SW 1271 (cell line): ENCODE measurements around the gene CRYBB2.
"Not testable (repeated sequence)": the region's sequence is repeated elsewhere in the genome, so short reads cannot be mapped to it uniquely, and the experiment has no call there.

Experiments
- DNase-seq, 2 experiments: peaks; one replicate each; lab custom pipeline; 2025; lab: John Stamatoyannopoulos, UW

CRYBB2 gene

DNA sequence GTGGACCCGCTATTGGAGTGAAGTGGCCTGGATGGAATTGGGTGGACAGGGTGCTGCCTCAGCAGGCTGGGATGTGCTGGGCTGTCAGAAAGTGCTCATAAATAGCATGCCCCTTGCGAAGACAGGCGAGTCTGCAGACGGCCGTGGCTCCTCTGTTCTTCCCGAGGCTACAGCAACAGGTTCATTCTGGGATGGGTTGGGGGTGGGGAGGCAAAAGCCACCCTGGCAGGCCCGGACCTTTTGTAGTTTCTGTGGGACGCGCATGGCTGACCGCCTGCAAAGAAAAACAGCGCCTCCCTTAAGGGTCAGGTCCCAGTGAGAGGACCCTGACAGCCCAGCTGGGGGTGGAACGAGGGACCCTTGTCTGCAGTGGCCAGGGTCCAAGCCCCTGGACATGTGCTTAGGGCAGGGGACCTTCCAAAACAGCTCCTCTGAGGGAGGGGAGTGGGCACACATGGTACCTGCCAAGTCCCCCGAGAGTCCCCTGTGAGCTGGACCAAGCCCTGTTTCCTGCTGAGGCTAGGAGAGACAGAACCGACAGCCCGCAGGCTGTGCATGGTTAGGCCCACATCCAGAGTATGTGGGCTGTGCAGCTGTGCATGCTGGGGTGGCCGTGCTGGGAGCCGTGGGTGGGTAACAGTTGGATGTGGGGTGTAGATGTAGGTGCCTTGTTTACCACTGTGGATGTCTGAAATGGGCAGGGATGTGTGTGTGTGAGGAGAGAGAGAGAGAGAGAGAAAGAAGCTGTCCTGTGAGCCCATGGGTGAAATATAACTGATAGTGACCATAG, 19.5 kb upstream of the CRYBB2 start, which contains the start of gene CRYBB3:
Gene CRYBB3 (plus strand): TSS at position 128 of the 790 bp plus-strand sequence. CDS start 1,539 bp downstream, outside the sequence.
- DNase-seq: no peak

DNA sequence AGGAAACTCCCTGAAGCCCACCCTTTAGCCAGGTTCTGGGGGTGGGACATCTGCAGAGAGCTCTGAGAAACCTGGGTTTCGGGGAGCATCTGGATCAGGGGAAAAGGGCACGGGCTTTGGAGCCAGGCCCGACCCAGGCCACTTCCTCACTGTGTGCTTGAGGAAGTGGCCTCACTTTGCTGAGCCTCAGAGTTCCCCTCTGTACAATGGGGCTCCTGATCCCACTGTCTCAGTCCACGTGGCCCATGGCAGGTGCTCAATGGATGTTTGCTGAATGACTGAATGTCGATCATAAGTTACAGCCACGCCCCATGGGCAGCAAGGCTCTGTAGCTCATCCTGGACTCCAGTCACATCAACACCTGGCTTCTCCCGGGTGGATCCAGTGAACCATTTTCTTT, 18.5 kb upstream of the CRYBB2 start:
- DNase-seq: no peak

DNA sequence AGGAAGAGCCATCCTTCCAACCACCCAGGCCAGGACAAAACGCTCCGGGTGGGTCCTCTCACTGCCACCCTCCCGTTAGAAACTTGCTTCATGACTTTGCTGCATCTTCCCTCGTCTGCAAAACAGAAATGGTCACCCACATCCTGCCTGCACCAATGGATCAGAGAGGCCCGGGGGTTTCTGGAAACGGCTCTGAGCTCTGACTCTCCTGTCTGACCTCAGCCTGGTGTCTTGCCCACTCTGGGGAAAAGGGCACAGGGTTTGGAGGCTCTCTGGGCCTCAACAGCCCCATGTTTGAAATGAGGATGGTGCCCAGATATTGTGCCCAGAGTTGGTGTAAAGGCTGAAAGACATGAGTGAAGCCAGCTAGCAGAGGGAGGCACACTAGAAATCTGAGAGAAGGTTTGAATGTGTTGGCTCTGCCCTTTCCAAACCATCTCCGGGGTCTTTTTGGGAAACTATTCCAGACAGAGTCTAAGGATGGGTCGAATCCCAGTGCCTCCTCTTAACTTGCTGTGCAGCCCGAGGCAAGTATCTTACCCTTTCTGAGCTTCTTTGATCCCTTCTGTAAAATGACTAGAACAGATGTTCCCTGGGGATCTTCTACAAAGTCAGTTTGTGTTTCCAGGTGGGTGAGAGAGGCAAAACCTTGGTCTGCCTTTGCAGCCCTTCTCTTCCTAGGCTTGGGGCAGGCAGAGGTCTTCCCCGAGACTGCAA, 17.7 kb upstream of the CRYBB2 start:
- no peak for DNase-seq

DNA sequence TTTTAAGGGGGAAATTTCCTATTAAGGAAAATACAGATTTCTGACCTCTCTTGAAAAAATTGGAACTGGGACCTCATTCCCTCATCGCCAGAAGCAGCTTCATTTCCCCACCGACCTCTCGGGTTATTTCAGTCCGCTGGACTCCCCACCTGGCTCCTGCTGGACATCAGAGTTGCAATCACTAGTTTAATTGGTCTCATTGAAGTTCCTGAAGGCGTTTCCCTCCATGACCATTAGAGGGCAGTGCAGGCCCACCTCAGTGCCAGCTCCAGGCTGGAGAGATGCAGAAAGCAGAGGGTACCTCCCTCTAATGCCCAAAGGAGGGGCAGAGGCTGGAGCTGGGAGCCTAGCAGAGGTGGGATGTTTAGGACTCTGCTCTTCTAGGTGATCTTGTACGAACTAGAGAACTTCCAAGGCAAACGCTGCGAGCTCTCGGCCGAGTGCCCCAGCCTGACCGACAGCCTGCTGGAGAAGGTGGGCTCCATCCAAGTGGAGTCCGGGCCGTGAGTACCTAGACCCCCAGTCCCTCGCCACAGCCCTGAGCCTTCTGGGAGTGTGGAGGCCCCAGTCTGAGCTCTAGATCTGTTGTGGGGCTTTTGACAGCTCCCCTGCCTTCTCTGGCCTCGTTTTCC, 17.0 kb upstream of the CRYBB2 start:
- DNase-seq: peak in 1 of 2 experiments; percentile 45

DNA sequence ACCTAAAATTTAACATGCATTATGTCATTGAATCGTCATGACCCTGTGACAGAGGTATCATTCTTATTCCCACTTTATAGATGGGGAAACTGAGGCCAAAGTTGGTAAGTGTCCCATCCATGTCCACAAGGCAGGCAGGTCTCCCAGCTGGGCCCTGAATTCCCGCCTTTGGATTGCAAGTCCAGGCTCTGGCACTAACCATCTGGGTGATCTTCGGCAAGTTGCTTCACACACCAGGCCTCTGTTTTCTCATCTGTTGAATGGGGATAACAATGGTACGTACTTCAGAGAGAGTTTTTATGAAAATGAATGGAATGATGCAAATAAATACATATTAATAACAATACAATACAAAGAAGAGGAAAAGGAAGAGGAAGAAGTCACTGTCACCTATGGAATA, 16.4 kb upstream of the CRYBB2 start:
- DNase-seq: no peak

DNA sequence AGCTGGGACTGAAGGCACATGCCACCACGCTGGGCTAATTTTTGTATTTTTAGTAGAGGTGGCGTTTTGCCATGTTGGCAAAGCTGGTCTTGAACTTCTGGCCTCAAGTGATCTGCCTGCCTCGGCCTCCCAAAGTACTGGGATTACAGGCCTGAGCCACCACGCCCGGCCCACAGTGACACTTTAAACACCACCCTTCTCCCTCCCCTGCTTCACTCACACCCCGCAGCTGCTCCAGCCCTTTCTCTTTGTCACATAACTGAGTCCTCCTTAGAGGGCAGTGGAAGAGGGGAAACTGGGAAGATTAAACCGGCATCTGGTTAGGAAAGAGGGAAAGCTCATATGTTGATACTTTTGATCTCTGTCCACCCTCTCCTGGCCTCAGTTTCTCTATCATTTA, 14.9 kb upstream of the CRYBB2 start:
- DNase-seq: not testable (repeated sequence)

DNA sequence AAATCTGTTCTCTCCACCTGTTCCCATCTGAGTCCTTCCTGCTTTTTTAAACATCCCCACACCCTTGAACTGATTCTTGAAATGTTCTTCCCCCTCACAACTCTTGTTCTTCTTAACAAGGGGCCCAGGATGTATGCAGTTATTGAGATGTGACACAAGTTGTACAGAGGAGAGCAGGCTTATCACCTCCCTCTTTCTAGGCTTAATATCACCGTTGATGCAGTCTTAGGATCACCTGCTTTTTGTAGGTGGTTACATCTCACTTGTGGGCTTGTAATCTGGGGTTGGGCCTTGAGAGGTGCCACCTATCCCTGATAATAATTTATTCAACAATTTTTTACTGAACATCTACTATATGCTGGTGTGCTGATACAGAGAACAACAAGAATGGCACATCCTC, 13.6 kb upstream of the CRYBB2 start:
- DNase-seq: no peak

DNA sequence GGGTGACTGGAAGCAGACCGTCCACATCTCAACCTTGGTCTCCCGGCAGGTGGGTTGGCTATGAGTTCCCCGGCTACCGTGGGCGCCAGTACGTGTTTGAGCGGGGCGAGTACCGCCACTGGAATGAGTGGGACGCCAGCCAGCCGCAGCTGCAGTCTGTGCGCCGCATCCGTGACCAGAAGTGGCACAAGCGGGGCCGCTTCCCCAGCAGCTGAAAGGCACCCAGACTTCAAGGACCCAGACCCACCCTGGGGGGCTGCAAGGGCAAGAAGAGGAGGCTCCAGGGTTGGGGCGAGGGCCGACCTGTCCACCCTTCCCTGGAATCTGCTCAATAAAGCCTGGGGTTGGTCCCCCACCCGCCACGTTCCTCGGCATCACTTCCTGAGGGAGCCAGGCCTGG, 12.4 kb upstream of the CRYBB2 start:
- DNase-seq: no peak

DNA sequence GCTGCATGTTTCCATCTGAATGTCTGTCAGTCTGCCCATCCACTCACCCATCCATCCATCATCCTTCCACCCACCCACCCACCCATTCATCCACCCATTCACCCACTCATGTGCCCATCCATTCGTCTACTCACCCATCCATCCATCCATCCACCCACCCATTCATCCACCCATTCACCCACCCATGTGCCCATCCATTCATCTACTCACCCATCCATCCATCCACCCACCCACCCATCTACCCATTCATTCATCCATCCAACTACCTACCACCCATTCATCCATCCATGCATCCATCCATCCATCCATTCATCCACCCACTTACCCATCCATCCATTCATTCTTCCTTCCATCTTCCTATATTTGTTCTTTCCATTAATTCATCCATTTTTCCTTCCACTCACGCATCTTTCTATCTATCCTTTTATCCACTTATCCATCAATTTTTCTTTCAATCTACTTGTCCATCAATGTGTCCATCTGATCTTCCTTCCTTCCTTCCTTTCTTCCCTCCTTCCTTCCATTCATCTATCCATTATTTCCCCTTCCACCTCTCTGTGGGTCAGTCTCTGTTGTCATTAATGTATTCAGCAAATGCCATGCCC, 11.8 kb upstream of the CRYBB2 start:
- DNase-seq: no peak

DNA sequence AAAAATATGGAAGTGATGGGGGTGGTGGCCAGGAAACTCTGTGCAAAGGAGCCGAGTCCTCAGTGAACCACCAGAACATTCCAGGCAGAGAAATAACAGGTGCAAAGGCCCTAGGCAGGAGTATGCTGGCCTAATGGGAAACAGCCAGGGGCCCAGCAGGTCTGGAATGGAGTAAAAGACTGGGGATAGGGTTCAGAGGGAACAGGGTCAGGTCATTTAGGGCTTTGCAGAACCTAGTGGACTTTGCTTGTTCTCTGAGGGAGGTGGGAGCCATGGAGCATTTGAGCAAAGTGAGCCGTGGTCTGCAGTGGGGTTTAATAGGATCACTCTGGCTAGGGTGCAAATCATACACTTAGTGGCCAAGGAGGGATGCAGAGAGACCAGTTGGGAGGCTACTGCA, 11.1 kb upstream of the CRYBB2 start:
- DNase-seq: no peak

DNA sequence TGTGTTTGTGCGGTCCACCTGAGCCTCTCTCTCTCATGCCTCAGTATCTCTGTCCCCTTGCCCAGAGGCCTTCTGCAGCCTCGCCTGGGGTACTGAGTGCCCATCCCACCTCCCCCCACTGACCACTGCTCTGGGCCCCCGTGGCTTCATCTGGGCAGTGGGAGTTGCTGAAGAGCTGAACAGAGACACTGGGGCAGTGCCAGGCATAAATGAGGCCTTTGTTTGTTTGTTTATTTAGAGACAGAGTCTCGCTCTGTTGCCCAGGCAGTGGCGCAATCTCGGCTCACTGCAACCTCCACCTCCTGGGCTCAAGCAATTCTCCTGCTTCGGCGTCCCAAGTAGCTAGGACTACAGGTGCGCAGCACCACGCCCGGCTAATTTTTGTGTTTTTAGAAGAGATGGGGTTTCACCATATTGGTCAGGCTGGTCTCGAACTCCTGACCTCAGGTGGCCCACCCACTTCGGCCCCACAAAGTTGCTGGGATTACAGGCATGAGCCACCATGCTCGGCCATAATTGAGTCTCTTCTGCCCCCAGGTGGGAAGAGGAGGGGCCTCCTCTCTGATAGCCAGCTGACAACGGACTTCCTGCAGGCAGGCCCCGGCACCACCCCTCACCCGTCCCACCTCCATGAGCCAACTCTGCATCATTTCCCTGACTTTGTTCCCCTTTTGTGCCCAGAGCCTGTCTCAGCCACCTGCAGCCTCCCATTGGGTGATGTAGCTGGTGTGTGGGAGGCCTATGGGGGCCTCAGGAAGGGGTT, 10.5 kb upstream of the CRYBB2 start:
- DNase-seq: no peak

DNA sequence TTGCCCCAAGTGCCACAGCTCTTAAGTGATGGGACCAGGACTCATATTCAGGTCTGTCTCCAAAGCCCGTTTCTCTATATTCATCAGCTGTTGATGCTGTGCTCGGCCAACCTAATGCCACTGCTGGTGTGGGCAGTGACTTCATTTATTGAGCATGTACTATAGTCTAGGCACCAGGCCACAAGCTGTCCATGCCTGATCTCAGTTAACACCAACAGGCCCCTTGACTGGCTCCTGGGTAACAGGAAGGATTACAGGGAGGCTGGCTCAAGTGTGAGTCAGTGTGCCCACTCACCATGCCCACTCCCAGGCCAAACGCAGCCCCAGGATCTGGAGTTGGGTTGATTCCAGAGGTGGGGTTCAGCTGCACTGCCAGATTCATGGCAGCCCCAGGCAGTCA, 8.6 kb upstream of the CRYBB2 start:
- DNase-seq: no peak

DNA sequence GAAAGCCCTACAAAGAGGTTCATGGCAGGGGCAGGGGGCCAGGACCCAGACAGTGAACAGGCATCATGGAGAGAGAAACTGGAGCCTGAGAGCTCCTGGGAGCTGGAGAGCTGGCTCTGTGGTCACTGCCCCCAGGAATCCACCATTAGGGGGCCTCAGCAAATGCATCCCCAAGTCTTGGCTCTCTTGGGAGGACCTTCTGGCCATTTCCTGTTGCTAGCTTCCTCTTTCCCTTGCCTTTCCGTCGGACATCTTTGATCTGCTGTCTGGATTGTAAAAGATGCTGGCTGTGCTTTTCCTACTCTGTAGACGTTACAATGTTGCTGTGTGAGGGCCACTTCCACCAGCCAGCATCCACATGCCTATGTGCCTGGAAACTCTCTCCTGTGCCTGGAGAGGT, 7.1 kb upstream of the CRYBB2 start:
- DNase-seq: no peak

DNA sequence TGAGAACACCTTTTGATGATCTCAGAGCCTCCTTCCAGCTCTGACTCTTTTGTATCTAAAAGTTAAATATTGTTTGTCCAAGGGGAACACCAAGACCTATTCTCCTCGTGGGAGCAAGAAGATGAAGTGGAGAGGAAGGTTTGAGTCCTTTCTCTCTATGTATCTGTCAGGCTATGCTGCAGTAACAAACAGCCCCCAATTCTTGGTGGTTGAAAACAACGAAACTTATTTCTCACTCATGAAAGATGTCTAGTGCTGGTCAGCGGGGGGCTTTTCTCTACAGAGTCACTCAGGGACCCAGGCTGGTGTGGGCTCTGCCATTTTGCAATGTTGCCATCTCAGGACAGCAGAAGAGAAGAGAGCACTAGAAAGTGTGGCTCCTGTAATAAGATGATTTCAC, 6.2 kb upstream of the CRYBB2 start:
- no peak for DNase-seq

DNA sequence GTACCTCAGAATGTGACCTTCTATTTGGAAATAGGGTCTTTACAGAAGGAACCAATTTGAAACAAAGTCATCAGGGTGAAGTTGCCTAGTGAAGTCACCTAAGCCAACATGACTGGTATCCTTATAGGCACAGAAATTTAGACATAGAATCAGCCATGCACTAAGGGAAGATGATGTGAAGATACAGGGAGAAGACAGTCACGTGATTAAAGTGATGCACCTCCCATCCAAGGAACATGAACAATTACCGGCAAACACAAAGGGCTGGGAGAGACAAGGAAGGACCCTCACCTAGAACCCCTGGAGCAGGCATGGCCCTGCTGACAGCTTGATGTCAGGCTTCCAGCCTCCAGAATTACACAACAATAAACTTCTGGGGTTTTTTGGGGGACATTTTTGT, 3.2 kb upstream of the CRYBB2 start:
- no peak for DNase-seq

DNA sequence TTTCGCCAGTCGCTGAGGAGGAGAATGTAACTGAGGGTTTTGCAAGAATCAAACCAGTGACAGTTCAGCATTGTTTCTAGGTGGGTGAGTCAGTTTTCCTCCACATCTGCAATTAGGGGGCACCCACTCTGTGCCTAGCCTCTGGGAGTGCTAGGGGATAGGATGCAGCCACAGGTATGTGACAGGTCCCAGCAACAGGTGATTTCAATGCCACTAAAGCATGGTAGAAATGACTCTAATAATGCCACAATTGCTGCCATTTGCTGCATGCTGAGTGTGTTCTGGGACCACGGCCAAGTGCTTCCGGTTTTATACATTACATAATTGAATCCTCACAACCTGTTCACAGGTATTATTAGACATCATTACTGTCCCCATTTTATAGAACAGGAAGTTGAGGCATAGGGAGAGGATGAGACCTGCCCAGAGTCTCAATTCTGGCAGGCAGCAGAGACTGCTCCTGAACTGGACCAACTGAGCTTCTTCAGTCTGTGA, 556 bp downstream of the CRYBB2 start:
- DNase-seq: no peak

DNA sequence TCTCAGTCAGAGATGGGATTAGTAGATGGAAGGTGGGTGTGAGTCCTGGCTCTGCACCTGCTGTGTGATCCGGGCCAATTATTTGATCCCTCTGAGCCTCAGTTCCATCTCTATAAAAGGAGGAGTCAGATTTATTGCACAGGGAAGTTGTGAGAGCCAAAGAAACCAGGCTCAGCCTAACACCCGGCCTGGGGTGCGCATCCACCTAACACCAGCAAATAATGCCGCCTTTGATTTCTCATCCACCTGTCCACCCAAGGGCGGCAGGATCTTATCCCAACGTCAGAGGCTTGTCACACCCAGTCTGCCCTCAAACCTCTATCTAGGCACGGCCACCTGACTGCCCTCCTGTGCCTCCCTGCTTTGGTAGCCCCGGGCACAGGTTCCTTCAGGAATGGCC, 2.4 kb downstream of the CRYBB2 start:
- no peak for DNase-seq

DNA sequence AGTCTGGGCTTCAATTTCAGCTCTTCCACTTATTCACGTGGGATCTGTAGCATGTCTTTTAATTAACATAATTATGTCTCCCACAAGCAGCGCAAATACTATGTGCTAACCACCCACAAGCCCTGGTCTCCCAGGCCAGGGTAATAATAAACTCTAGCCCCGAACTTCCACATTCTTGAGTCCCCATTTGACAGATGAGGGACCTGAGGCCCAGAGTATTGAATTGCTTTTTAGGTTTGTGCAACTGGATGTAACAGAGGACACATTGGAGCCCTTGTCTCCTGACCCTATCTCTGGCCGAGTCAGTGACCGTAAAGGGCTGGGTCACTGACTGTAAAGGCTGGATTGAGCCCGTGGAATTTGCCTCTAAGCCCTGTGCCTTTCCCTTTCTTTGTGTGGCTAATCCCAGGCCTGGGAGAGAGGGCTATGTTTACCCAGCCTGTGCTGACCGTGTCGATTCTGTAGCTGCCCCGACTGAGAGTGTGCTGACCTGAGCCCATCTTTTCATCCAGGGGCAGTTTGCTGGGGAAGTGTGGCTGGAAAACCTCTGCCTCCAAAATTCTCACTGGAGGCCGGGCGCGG, 3.9 kb downstream of the CRYBB2 start:
- DNase-seq: no peak

DNA sequence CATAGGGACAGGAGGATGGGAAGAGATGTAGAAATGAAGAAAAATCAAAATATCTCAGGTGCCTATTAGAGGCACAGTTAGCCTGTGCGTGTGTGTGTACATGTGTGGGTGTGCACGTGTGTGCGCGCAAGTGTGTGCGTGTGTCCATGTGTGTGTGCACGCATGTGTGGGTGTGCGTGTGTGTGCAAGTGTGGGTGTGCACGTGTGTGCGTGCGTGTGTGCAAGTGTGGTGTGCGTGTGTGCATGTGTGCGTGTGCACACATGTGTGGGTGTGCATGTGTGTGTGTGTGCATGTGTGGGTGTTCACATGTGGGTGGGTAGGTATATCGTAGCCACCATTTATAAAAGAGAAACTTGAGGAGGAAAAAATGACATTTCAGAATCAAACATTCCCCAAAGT, 9.4 kb downstream of the CRYBB2 start:
- DNase-seq: no peak

DNA sequence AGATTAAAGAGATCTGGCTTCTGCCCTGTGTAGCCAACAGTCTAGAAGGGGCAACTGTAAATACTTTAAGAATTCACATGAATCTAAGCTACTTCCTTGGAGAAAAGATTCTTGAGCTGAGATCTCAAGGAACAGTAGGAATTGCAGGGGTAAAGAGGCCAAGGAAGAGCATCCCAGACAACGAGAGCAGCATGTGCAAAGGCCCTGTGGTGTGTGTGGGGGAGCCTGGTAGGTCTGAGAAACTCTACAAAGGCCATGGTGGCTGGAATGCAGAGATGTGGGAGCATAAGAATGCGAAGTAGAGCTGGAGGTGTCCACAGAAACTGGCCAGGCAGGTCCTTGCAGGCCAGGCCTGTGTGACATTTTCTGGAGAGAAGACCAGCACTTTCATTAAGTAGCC, 11.3 kb downstream of the CRYBB2 start:
- DNase-seq: not testable (repeated sequence)

DNA sequence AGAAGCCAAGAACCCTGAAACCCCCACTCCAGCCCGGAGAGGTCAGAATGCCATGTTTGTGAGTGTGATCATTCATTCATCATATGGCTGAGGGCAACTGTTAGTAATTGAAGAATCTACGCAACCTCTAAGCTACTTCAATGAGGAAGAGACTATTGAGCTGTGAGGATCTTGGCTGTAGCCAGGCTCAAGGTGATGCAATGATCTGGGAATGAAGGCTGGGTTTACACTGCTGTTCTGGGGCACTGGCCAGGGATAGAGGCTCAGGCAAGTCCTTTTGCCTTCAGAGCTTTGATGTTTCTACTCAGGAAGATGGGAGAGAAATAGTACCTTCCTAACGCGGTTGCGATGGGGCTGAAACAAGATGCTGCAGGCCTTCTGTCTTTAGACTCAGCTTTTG, 12.9 kb downstream of the CRYBB2 start:
- no peak for DNase-seq
